Measurements from ENCODE around the gene CHST7.

Gene CHST7

DNA sequence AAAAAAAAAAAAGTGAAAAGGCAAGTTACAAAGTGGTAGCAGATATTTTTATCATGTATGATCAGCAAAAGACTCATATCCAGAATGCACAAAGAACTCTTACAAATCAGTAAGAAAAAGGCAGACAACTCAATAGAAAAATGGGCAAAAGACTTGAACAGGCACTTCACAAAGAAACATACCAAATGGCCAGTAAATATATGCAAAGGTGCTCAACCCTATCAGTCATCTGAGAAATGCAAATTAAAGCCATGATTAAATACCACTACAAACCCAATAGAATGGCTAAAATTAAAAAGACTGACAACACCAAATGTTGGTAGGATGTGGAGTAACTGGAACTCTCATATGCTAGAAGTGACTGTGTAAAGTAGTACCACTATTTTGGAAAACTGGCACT, 45.4 kb downstream of the CHST7 start:
- Histone ChIP-seq H3K4me1 (ENCODE audit: control insufficient read depth in 1 of 2, insufficient read depth in 2 of 2, low read length in 2 of 2) (no peaks in the 10 kb centered on the region), H4K8ac (ENCODE audit: low read depth, low read length) (no peak overlapping the region), H3K9me3 (ENCODE audit: insufficient read depth, low read depth, low read length) (no peaks in the 10 kb centered on the region), H3K79me1 (ENCODE audit: low read length) (no peaks in the 10 kb centered on the region), H3K18ac (ENCODE audit: low read length) (no peak overlapping the region), H3K4ac (ENCODE audit: low read depth, low read length) (no peak overlapping the region), H3K4me3 (ENCODE audit: low read depth, low read length) (no peak overlapping the region), H3K14ac (ENCODE audit: low read length) (no peak overlapping the region), H3K9ac (ENCODE audit: low read length) (no peak overlapping the region), H3K79me2 (ENCODE audit: control insufficient read depth, insufficient read depth, low read length, poor library complexity) (no peaks in the 10 kb centered on the region), H4K91ac (ENCODE audit: low read depth, low read length) (no peak overlapping the region), H3K4me2 (ENCODE audit: low read length) (no peak overlapping the region), H2BK5ac (ENCODE audit: low read depth, low read length, poor library complexity) (no peak overlapping the region), H2BK120ac (ENCODE audit: insufficient read depth, low read length, poor library complexity) (no peak overlapping the region), H2AFZ (ENCODE audit: insufficient read depth, low read length, poor library complexity) (no peak overlapping the region), H4K12ac (ENCODE audit: low read depth, low read length) (no peak overlapping the region), H2AK5ac (ENCODE audit: low read length) (no peak overlapping the region), H2BK12ac (ENCODE audit: low read length) (no peak overlapping the region), H3K27me3 (ENCODE audit: insufficient read depth, low read length) (no peaks in the 10 kb centered on the region), H3K36me3 (ENCODE audit: control insufficient read depth in 1 of 2, insufficient read depth in 2 of 2, low read length in 2 of 2) (peaks cover 0 to 2% of the 10 kb centered on the region in 2 experiments), H3K23ac (ENCODE audit: low read length) (no peak overlapping the region), H3K27ac (ENCODE audit: low read depth, low read length) (no peak overlapping the region)
- no peak for DNase-seq

DNA sequence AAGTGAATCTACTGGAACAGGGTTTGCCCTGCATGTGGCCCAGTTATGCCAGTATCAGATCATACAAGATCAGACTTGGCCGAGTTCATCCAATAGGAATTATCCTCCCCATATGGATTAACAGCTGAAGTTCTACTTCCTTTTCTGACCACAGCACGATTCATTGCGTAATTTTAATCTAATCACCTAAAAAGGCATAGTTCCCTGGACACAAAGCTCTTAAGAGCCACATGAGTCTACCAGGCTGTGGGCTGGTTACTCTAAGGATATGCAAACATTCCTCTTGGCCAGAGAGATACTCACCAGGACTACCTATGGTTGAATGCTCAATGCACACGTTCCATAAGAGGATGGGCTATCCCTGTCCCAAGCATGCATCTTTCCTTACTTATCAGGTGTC, 46.9 kb downstream of the CHST7 start:
- H3K27ac ChIP-seq (ENCODE audit: low read depth, low read length), result no peak overlapping the region
- no peak overlapping the region for H2AK5ac ChIP-seq (ENCODE audit: low read length)
- H3K18ac ChIP-seq (ENCODE audit: low read length), result no peak overlapping the region
- peaks cover 0 to 2% of the 10 kb centered on the region in 2 experiments for H3K36me3 ChIP-seq (ENCODE audit: control insufficient read depth in 1 of 2, insufficient read depth in 2 of 2, low read length in 2 of 2)
- H3K14ac ChIP-seq (ENCODE audit: low read length), result no peak overlapping the region
- H3K27me3 ChIP-seq (ENCODE audit: insufficient read depth, low read length), result no peaks in the 10 kb centered on the region
- H3K4ac ChIP-seq (ENCODE audit: low read depth, low read length), result no peak overlapping the region
- H3K4me1 ChIP-seq (ENCODE audit: control insufficient read depth in 1 of 2, insufficient read depth in 2 of 2, low read length in 2 of 2), result no peaks in the 10 kb centered on the region
- no peaks in the 10 kb centered on the region for H3K79me2 ChIP-seq (ENCODE audit: control insufficient read depth, insufficient read depth, low read length, poor library complexity)
- H3K79me1 ChIP-seq (ENCODE audit: low read length), result no peaks in the 10 kb centered on the region
- H2BK120ac ChIP-seq (ENCODE audit: insufficient read depth, low read length, poor library complexity), result no peak overlapping the region
- H4K91ac ChIP-seq (ENCODE audit: low read depth, low read length), result no peak overlapping the region
- H2BK5ac ChIP-seq (ENCODE audit: low read depth, low read length, poor library complexity), result no peak overlapping the region
- no peak overlapping the region for H3K4me3 ChIP-seq (ENCODE audit: low read depth, low read length)
- no peak overlapping the region for H3K23ac ChIP-seq (ENCODE audit: low read length)
- H3K9me3 ChIP-seq (ENCODE audit: insufficient read depth, low read depth, low read length), result no peaks in the 10 kb centered on the region
- H4K8ac ChIP-seq (ENCODE audit: low read depth, low read length), result no peak overlapping the region
- no peak overlapping the region for H2BK12ac ChIP-seq (ENCODE audit: low read length)
- no CpG with 5 or more reads among the region's 4 CpGs for WGBS (ENCODE audit: extremely low coverage, insufficient coverage, insufficient read length)
- H3K9ac ChIP-seq (ENCODE audit: low read length), result no peak overlapping the region
- DNase-seq, result no peak
- H4K12ac ChIP-seq (ENCODE audit: low read depth, low read length), result no peak overlapping the region
- no peak overlapping the region for H2AFZ ChIP-seq (ENCODE audit: insufficient read depth, low read length, poor library complexity)
- H3K4me2 ChIP-seq (ENCODE audit: low read length), result no peak overlapping the region

DNA sequence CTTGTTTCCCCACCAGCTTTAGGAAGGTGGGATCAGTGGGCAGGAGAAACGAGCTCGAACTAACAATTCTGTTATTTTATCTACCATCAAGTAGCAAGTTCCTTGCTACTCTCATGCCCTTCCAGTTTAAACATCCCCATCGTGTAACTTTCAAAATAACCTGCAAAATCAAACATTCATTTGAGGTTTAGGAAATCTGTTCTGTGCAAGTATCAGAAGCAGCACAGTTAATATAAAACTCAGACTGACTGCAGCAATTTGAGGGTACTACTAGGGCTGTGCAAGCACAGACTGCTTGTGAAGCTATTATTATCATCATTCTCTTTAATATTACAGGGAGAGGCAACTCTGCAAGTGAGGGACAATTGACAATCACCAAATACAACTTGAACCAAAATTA, 48.0 kb downstream of the CHST7 start:
- WGBS (ENCODE audit: extremely low coverage, insufficient coverage, insufficient read length), result no CpG with 5 or more reads among the region's 3 CpGs
- H2BK5ac ChIP-seq (ENCODE audit: low read depth, low read length, poor library complexity), result no peak overlapping the region
- no peak overlapping the region for H3K14ac ChIP-seq (ENCODE audit: low read length)
- DNase-seq, result no peak
- no peak overlapping the region for H3K27ac ChIP-seq (ENCODE audit: low read depth, low read length)
- H3K4ac ChIP-seq (ENCODE audit: low read depth, low read length), result no peak overlapping the region
- H3K27me3 ChIP-seq (ENCODE audit: insufficient read depth, low read length), result no peaks in the 10 kb centered on the region
- H3K18ac ChIP-seq (ENCODE audit: low read length), result no peak overlapping the region
- H4K91ac ChIP-seq (ENCODE audit: low read depth, low read length), result no peak overlapping the region
- no peak overlapping the region for H3K4me3 ChIP-seq (ENCODE audit: low read depth, low read length)
- no peak overlapping the region for H2AK5ac ChIP-seq (ENCODE audit: low read length)
- no peak overlapping the region for H3K23ac ChIP-seq (ENCODE audit: low read length)
- H2BK120ac ChIP-seq (ENCODE audit: insufficient read depth, low read length, poor library complexity), result no peak overlapping the region
- no peaks in the 10 kb centered on the region for H3K4me1 ChIP-seq (ENCODE audit: control insufficient read depth in 1 of 2, insufficient read depth in 2 of 2, low read length in 2 of 2)
- no peak overlapping the region for H3K9ac ChIP-seq (ENCODE audit: low read length)
- H3K9me3 ChIP-seq (ENCODE audit: insufficient read depth, low read depth, low read length), result no peaks in the 10 kb centered on the region
- H3K4me2 ChIP-seq (ENCODE audit: low read length), result no peak overlapping the region
- no peak overlapping the region for H2AFZ ChIP-seq (ENCODE audit: insufficient read depth, low read length, poor library complexity)
- no peak overlapping the region for H4K8ac ChIP-seq (ENCODE audit: low read depth, low read length)
- H4K12ac ChIP-seq (ENCODE audit: low read depth, low read length), result no peak overlapping the region
- no peak overlapping the region for H2BK12ac ChIP-seq (ENCODE audit: low read length)
- H3K79me2 ChIP-seq (ENCODE audit: control insufficient read depth, insufficient read depth, low read length, poor library complexity), result no peaks in the 10 kb centered on the region
- H3K36me3 ChIP-seq (ENCODE audit: control insufficient read depth in 1 of 2, insufficient read depth in 2 of 2, low read length in 2 of 2), result peaks cover 0 to 2% of the 10 kb centered on the region in 2 experiments
- no peaks in the 10 kb centered on the region for H3K79me1 ChIP-seq (ENCODE audit: low read length)

DNA sequence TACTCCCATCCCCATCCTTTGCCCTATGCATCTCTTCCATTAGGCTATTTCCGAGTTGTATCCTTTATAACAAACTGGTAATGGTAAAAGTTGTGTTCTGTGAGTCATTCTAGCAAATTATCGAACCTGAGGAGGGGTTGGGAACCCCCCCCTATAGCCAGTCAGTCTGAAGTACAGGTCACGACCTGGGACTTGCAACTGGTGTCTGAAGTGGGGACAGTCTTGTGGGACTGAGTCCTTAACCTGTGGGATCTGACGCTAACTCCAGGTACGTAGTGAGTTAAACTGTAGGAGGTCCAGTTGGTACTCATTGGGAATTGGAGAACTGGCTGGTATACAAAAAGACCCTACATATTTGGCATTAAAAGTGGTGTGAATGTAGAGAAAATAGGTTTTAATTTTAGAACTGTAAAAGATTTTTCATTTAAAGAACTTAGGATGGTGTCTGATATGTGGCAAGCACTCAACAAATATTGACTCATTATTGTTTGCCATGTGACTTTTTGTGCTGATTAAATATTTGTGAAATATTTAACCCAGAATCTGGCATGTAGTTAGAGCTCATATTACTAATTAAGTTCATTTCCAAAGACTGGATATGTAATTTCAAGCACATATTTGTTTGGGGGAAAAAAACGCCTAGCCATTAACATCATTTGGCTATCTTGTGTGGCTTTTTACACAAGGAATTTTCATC, 50.7 kb downstream of the CHST7 start:
- no peaks in the 10 kb centered on the region for H3K79me1 ChIP-seq (ENCODE audit: low read length)
- no CpG with 5 or more reads among the region's 6 CpGs for WGBS (ENCODE audit: extremely low coverage, insufficient coverage, insufficient read length)

More for the DNA sequence above, 50.7 kb downstream of the CHST7 start:
- Histone ChIP-seq H3K4ac (ENCODE audit: low read depth, low read length) (no peak overlapping the region), H3K4me3 (ENCODE audit: low read depth, low read length) (no peak overlapping the region), H4K12ac (ENCODE audit: low read depth, low read length) (no peak overlapping the region), H3K4me2 (ENCODE audit: low read length) (no peak overlapping the region), H3K27me3 (ENCODE audit: insufficient read depth, low read length) (no peaks in the 10 kb centered on the region), H3K9me3 (ENCODE audit: insufficient read depth, low read depth, low read length) (no peaks in the 10 kb centered on the region), H2BK5ac (ENCODE audit: low read depth, low read length, poor library complexity) (no peak overlapping the region), H3K36me3 (ENCODE audit: control insufficient read depth in 1 of 2, insufficient read depth in 2 of 2, low read length in 2 of 2) (peaks cover 0 to 2% of the 10 kb centered on the region in 2 experiments), H4K8ac (ENCODE audit: low read depth, low read length) (no peak overlapping the region), H2BK120ac (ENCODE audit: insufficient read depth, low read length, poor library complexity) (no peak overlapping the region), H3K79me2 (ENCODE audit: control insufficient read depth, insufficient read depth, low read length, poor library complexity) (no peaks in the 10 kb centered on the region), H2BK12ac (ENCODE audit: low read length) (no peak overlapping the region), H3K9ac (ENCODE audit: low read length) (no peak overlapping the region), H3K23ac (ENCODE audit: low read length) (no peak overlapping the region), H3K27ac (ENCODE audit: low read depth, low read length) (no peak overlapping the region), H2AK5ac (ENCODE audit: low read length) (no peak overlapping the region), H2AFZ (ENCODE audit: insufficient read depth, low read length, poor library complexity) (no peak overlapping the region), H3K4me1 (ENCODE audit: control insufficient read depth in 1 of 2, insufficient read depth in 2 of 2, low read length in 2 of 2) (peaks cover 0 to 4% of the 10 kb centered on the region in 2 experiments), H3K18ac (ENCODE audit: low read length) (no peak overlapping the region), H3K14ac (ENCODE audit: low read length) (no peak overlapping the region), H4K91ac (ENCODE audit: low read depth, low read length) (no peak overlapping the region)
- no peak for DNase-seq

Measured in trophoblast cell (in vitro differentiated cells and primary cell).